ENCODE data around the gene MTHFD1.
"Not testable (repeated sequence)": the region's sequence is repeated elsewhere in the genome, so short reads cannot be mapped to it uniquely, and the experiment has no call there.

The MTHFD1 gene

DNA sequence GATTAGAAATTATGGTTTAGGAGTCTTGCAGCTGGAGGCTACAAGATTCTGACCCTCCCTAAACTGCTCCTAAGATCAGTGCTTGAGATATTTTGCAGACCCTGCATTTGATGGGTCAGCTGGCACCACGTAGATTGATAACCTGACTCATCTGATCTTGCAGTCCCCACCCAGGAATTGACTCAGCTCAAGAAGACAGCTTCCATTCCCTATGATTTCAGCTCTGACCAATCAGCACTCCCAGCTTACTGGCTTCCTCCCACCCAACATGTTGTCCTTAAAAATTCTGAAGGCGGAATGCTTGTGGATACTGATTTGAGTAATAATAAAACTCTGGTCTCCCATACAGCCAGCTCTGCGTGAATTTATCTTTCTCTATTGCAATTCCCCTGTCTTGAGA lies 23.2 kb upstream of the MTHFD1 start:
- no peak for DNase-seq (ENCODE audit: extremely low read depth, low read depth)
- H3K4me3 ChIP-seq (replicated peaks; ENCODE audit: low read depth, low read length), result no peak overlapping the region
- TF ChIP-seq, protein P1, sequence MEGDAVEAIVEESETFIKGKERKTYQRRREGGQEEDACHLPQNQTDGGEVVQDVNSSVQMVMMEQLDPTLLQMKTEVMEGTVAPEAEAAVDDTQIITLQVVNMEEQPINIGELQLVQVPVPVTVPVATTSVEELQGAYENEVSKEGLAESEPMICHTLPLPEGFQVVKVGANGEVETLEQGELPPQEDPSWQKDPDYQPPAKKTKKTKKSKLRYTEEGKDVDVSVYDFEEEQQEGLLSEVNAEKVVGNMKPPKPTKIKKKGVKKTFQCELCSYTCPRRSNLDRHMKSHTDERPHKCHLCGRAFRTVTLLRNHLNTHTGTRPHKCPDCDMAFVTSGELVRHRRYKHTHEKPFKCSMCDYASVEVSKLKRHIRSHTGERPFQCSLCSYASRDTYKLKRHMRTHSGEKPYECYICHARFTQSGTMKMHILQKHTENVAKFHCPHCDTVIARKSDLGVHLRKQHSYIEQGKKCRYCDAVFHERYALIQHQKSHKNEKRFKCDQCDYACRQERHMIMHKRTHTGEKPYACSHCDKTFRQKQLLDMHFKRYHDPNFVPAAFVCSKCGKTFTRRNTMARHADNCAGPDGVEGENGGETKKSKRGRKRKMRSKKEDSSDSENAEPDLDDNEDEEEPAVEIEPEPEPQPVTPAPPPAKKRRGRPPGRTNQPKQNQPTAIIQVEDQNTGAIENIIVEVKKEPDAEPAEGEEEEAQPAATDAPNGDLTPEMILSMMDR (IDR thresholded peaks at IDR 0.05; ENCODE audit: low read depth, low read length, missing control alignments), result no peak

DNA sequence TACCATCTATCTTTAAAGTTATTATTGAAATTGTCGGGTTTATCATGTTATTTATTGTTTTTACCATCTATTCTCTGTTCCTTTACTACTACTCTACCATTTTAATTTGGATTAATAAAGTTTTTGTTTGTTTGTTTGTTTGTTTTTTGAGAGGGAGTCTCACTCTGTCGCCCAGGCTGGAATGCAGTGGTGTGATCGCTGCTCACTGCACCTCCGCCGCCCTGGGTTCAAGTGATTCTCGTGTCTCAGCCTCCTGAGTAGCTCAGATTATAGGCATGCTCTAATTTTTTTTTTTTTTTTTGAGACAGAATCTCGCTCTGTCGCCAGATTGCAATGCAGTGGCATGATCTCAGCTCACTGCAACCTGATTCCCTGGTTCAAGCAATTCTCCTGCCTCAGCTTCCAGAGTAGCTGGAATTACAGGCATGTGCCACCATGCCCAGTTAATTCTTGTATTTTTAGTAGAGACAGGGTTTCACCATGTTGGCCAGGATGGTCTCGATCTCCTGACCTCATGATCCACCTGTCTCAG lies 22.7 kb upstream of the MTHFD1 start:
- not testable (repeated sequence) for DNase-seq (ENCODE audit: extremely low read depth, low read depth); H3K4me3 ChIP-seq (replicated peaks; ENCODE audit: low read depth, low read length)

DNA sequence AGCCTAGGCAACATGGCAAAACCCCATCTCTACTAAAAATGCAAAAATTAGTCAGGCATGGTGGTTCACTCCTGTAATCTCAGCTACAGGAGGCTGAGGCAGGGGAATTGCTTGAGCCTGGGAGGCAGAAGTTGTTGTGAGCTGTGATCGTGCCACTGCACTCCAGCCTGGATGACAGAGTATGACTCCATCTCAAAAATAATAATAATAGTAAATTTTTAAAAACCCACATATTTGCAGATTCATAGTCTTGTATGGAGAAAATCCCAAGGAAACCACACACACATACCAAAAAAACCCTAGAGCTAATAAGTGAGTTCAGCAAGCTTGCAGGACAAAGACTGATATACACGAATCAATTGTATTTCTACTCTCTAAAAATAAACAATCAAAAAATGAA lies 19.0 kb upstream of the MTHFD1 start:
- TF ChIP-seq, protein P1 (IDR thresholded peaks at IDR 0.05; ENCODE audit: low read depth, low read length, missing control alignments), result no peak
- DNase-seq (ENCODE audit: extremely low read depth, low read depth), result no peak
- H3K4me3 ChIP-seq (replicated peaks; ENCODE audit: low read depth, low read length), result no peak overlapping the region

DNA sequence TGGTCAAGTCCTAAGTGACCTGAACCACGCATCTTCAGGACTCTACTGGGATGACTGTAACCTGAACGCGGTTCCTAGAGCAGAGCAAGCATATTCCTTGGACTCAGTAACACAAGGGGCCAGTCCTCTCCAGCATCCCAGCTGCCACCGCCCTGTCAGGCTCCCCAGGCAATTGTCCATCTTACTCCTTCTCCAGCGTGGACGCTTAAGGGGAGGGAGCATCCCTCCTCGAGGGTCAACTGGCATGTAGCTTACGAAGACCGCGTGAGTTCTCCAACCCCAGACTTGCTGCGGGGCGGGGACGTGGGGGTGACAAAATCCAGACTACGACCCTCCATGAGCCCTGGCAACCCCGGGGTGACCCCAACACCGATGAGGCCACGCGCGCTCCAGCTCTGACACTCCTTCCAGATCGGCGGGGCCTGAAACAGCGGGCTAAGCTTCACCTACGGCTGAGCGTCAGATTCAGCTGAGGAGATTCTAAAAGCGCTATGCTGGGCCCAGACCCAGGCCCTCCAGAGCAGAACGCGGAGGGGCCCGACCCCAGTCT lies 846 bp upstream of the MTHFD1 start:
- DNase-seq (ENCODE audit: extremely low read depth, low read depth), result no peak
- peak overlapping the region; percentile 87 for H3K4me3 ChIP-seq (replicated peaks; ENCODE audit: low read depth, low read length)
- TF ChIP-seq, protein P1 (IDR thresholded peaks at IDR 0.05; ENCODE audit: low read depth, low read length, missing control alignments), result no peak

DNA sequence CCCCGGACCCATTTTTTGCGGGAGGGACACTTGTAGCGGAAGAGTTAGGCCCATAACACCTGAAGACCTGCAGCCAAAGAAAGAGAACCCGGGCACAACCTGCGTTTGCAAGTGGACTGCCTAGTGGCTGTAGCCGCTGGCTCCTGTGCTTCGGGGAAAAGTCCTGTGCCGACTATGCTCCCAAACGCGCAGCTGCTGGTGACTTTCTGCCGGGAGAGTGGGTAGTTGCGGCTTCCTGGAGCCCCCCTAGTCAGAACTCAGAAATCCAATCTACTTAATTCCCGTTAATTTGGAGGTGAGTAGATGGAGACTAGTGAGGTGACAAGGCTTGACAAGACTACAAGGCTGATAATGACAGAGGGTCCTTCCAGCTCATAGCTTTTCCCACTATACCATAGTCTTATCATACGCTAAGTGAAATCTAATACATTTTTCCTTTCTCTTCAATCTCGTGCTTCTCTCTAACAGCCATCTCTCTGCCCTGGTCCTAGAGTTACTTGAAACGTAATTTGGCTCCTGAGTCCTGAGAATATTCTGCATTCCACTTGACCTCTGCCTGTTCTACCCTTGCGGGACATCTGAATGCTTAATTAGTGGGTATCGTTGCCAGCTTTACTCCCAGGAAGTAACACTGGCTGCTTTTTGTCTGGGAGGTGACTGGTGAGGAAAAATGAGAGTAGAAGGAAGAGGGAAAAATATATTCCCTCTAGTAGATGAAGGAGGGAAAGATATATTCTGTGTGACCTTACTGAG lies 556 bp downstream of the MTHFD1 start:
- TF ChIP-seq, protein P1 (IDR thresholded peaks at IDR 0.05; ENCODE audit: low read depth, low read length, missing control alignments), result no peak
- peak overlapping the region; percentile 87 for H3K4me3 ChIP-seq (replicated peaks; ENCODE audit: low read depth, low read length)
- no peak for DNase-seq (ENCODE audit: extremely low read depth, low read depth)

DNA sequence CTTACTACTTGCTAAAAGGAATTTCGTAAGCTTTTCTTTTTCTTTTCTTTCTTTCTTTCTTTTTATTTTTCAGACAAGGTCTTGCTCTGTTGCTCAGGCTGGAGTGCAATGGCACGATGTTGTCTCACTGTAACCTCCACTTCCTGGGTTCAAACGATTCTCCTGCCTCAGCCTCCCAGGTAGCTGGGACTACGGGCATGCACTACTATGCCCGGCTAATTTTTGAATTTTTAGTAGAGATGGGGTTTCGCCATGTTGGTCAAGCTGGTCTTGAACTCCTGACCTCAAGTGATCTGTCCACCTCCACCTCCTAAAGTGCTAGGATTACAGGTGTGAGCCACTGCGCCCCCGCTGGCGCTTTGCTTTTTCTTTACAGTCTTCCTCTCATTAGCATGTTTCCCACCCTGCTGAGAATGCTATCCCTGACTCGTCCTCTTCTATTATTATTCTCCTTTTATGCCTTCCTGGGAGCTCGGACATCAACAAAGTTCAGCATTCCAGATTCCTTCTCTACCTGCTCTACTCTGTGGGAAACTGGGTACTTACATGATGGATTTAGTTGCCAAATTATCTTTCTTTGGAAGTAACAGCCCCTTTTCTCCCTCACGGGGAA lies 3.1 kb downstream of the MTHFD1 start:
- no peak for DNase-seq (ENCODE audit: extremely low read depth, low read depth)

DNA sequence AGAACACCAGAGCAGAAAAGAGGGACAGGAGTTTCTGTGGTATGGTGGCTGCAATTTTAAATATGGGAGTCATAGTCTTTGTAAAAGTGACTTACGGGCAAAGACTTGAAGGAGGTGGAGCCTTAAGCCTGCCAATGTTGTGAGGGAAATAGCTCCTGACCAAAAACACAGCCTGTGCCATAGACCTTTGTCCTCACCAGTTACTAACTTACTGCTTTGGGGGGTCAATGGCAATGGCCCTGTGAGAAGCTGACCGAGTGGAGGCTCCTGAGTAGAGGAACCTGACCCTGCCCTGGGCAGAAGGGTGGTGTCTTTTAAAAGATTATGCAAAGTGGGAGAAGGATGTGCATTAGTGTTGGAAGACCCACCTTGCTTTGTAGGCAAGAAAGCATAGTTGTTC lies 3.8 kb downstream of the MTHFD1 start:
- no peak for DNase-seq (ENCODE audit: extremely low read depth, low read depth)
- no peak overlapping the region for H3K4me3 ChIP-seq (replicated peaks; ENCODE audit: low read depth, low read length)
- TF ChIP-seq, protein P1 (IDR thresholded peaks at IDR 0.05; ENCODE audit: low read depth, low read length, missing control alignments), result no peak

More for the DNA sequence above, 3.1 kb downstream of the MTHFD1 start:
- no peak overlapping the region for H3K4me3 ChIP-seq (replicated peaks; ENCODE audit: low read depth, low read length)
- TF ChIP-seq, protein P1 (IDR thresholded peaks at IDR 0.05; ENCODE audit: low read depth, low read length, missing control alignments), result no peak

DNA sequence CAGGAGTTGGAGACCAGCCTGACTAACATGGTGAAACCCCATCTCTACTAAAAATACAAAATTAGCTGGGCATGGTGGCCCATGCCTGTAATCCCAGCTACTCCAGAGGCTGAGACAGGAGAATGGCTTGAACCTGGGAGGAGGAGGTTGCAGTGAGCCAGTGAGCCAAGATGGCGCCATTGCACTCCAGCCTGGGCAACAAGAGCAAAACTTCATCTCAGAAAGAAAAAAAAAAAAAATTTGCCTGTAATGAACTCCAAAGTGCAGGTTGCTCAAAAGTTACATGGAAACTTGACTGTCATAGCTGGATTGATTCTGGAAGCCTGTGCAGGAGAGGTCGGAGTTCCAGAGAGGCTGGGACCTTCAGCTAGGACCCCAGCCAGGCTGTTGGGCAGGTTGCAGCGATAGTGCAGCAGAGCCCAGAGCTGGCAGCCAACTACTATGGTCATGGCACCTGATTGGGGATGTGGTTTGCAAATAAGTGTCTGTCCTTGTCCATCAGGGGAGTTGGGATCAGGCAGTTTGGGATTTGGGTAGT lies 5.1 kb downstream of the MTHFD1 start:
- not testable (repeated sequence) for H3K4me3 ChIP-seq (replicated peaks; ENCODE audit: low read depth, low read length); DNase-seq (ENCODE audit: extremely low read depth, low read depth)

All from HFF-Myc (cell line).